Adrenal gland (tissue), 12 donors: Measurements from ENCODE around the gene COQ2. TPM values are rescaled to one million over a fixed set of nuclear protein-coding genes. Genes with fewer than 3 reads are reported as not detected.

Source experiments
- DNase-seq, 7 donors: peaks; one replicate each; pipeline ENCODE4 v3.0.0-alpha.2; 2019 to 2020
- H3K27ac ChIP-seq, 5 donors: fragments of 200-600 bp; sonication (generic) in 4 of 5; 1 replicate in 3 of 5; 2 replicates in 2 of 5; pipeline versions ENCODE4 v1.5.1 to v1.8.0; 2016 to 2020; ENCODE audit warnings: mild to moderate bottlenecking in 1 of 5
- H3K27me3 ChIP-seq: fragments of 200-600 bp; 2 replicates; pipeline ENCODE4 v1.8.0; 2021
- H3K36me3 ChIP-seq, 2 donors: fragments of 200-600 bp; replicated peaks in 1 of 2; 1 replicate in 1 of 2; 2 replicates in 1 of 2; pipeline versions ENCODE4 v1.5.1 to v1.8.0; 2018 to 2022
- H3K4me1 ChIP-seq, 2 donors: fragments of 200-600 bp; replicated peaks in 1 of 2; 1 replicate in 1 of 2; 2 replicates in 1 of 2; pipeline versions ENCODE4 v1.5.1 to v1.8.0; 2018 to 2021
- H3K4me3 ChIP-seq, 4 donors: fragments of 200-600 bp; sonication (generic) in 3 of 4; one replicate each; pipeline ENCODE4 v1.5.1; 2016 to 2018
- H3K9me3 ChIP-seq, 3 donors: fragments of 200-600 bp; sonication (generic) in 1 of 3; replicated peaks in 1 of 3; 1 replicate in 2 of 3; 2 replicates in 1 of 3; pipeline versions ENCODE4 v1.5.1 to v1.8.0; 2016 to 2021
- POLR2A ChIP-seq, 2 donors: fragments of 450-650 bp; IDR thresholded peaks; one replicate each; pipeline ENCODE4 v1.6.1; 2017; ENCODE audit warnings: antibody characterized with exemption in 2 of 2, mild to moderate bottlenecking in 2 of 2, moderate library complexity in 1 of 2
- WGBS, 4 donors: extraction: QIAGEN DNeasy Blood & Tissue Kit in 2 of 4; methylation state at CpG; one replicate each; pipeline versions ENCODE4 v1.1.5 to v1.1.7; 2013 to 2017; 5-methylcytosine and 5-hydroxymethylcytosine counted together
- intact Hi-C, 2 donors: fragments of 100-400 bp; cut with DNase I; formaldehyde crosslinking; loops; one replicate each; pipeline versions ENCODE4 v1.14.1 to v1.15.0; 2022 to 2023
- polyA plus RNA-seq, 3 donors: library from polyadenylated mRNA; stranded (reverse); fragments of 200-250 nt in 2 of 3; fragments of 350-450 nt in 1 of 3; fragmentation: Illumina TruSeq in 1 of 3; extraction: RNeasy Lipid Tissue Mini Kit (QIAGEN cat#74804) in 1 of 3; gene quantifications; one replicate each; pipeline ENCODE4 v1.2.3, GENCODE V29; 2013 to 2014
- total RNA-seq, 9 donors: library from RNA; depleted of rRNA in 4 of 9; stranded (reverse); fragments of >200 nt in 4 of 9; fragments of 120-200 nt in 1 of 9; fragmentation: NEBNext Ultra II Directional in 1 of 9; extraction: Animal tissue kit (Norgen Biotek cat#: 25700) in 1 of 9; gene quantifications; one replicate each; pipeline versions ENCODE4 v1.1.0 to v1.2.4, GENCODE V29; 2013 to 2023
- TF ChIP-seq, protein P1 (sequence below), 6 experiments: fragments of 450-650 bp in 4 of 6; fragments of 200-600 bp in 2 of 6; sonication (generic) in 1 of 6; IDR thresholded peaks; 1 replicate in 5 of 6; 2 replicates in 1 of 6; pipeline versions ENCODE4 v1.5.1 to v1.8.0; 2016 to 2021; ENCODE audit warnings: antibody characterized with exemption in 6 of 6, mild to moderate bottlenecking in 2 of 6, moderate library complexity in 1 of 6
- donor health status: healthy with polysubstance abuse.
- donor health status: Bipolar disorder and iron deficiency.
- donor health status: DM: yes; HTN: yes; CAD: no.
- donor health status: DM: no; HTN: no; CAD: no.
- donor health status: DM: no; HTN: no; CAD: no.
- donor health status: DM: yes; HTN: yes; CAD: no.

COQ2 gene
- total and polyA plus RNA-seq, 12 donors = 10.5 to 73.9 (median 30.9) TPM

DNA sequence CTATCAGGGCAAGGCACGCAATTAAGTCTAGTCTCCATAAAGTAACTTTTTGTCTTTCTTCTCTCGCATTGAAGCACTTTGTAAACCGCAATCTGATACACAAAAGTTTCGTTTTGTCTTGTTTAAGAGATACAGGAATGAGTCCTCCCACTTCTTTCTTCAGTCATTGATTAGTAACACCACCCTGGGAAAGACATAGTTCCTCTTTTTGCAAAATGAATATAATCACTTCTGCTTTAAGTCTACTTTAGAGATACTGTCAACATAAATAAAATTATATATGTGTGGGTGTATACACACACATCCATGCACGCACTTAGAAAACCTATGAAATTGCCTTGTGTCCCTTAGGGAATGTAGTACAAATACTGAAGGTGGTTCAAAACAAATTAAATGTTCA is 11.7 kb downstream of the COQ2 start:
- peaks cover 0 to 36% of the 10 kb centered on the region in 2 donors for H3K36me3 ChIP-seq
- intact Hi-C loops = no loop called here
- no peak for DNase-seq
- H3K4me3 ChIP-seq = no peak overlapping the region
- H3K27me3 ChIP-seq = no peaks in the 10 kb centered on the region
- TF ChIP-seq, protein P1, sequence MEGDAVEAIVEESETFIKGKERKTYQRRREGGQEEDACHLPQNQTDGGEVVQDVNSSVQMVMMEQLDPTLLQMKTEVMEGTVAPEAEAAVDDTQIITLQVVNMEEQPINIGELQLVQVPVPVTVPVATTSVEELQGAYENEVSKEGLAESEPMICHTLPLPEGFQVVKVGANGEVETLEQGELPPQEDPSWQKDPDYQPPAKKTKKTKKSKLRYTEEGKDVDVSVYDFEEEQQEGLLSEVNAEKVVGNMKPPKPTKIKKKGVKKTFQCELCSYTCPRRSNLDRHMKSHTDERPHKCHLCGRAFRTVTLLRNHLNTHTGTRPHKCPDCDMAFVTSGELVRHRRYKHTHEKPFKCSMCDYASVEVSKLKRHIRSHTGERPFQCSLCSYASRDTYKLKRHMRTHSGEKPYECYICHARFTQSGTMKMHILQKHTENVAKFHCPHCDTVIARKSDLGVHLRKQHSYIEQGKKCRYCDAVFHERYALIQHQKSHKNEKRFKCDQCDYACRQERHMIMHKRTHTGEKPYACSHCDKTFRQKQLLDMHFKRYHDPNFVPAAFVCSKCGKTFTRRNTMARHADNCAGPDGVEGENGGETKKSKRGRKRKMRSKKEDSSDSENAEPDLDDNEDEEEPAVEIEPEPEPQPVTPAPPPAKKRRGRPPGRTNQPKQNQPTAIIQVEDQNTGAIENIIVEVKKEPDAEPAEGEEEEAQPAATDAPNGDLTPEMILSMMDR (IDR thresholded peaks at IDR 0.05) = no peak
- TF ChIP-seq POLR2A (IDR thresholded peaks at IDR 0.05) = no peak
- H3K27ac ChIP-seq = no peak overlapping the region
- peaks cover 0 to 5% (median 0%) of the 10 kb centered on the region in 3 donors for H3K9me3 ChIP-seq
- 85 to 92% (median 89%) methylated on average over 5 of the region's 5 CpGs for WGBS, 4 donors
- peaks cover 0 to under 1% of the 10 kb centered on the region in 2 donors for H3K4me1 ChIP-seq

DNA sequence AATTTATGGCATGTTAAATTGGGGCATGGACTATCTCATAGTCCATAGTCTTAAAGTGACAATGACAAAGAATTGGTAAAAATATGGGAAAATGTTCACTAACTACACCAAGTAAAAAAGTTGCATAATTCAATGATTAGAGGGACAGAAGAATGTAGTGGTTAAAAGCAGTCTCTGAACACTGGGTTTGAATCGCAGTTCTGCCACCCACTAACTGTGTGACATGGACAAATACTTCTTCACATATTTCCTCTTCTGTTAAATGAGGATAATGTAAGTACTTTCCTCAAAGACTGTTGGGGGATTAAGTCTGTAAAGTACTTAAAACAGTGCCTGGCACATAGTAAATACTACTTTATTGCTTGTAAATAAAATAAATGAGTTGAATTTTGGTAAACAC is 15.3 kb downstream of the COQ2 start:
- intact Hi-C loops = no loop called here
- peaks cover 9 to 11% of the 10 kb centered on the region in 2 donors for H3K4me1 ChIP-seq
- TF ChIP-seq, protein P1 (IDR thresholded peaks at IDR 0.05) = no peak
- no peak for TF ChIP-seq POLR2A (IDR thresholded peaks at IDR 0.05)
- WGBS, 4 donors = 88 to 91% (median 90%) methylated on average over 1 of the region's 1 CpG
- H3K27ac ChIP-seq = no peak overlapping the region
- no peak overlapping the region for H3K4me3 ChIP-seq
- H3K9me3 ChIP-seq = peaks cover 0 to 5% (median 0%) of the 10 kb centered on the region in 3 donors
- DNase-seq = no peak
- no peaks in the 10 kb centered on the region for H3K27me3 ChIP-seq
- H3K36me3 ChIP-seq = peaks cover 0 to 36% of the 10 kb centered on the region in 2 donors

DNA sequence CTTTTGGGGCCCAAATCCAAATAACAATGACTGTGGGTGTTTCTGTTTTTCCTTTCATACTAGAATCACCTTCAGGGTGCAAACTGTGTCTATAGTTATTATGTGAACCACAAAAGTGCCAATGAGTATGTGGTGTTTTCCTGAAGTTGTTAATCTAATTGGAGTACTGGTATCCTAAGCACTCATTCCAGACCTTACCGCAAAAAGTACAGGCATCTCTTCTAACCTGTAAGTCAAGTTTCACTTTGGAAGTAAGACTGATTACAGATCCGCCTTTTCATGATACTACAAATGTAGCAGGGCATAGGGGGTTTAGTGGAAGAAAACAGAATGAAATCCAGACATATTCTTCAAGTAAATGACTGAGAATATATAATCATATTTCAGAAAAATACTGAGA is 16.1 kb downstream of the COQ2 start:
- Histone ChIP-seq H3K27me3 (no peaks in the 10 kb centered on the region), H3K36me3 (peaks cover 0 to 43% of the 10 kb centered on the region in 2 donors), H3K9me3 (peaks cover 0 to 5% (median 0%) of the 10 kb centered on the region in 3 donors), H3K27ac (no peak overlapping the region), H3K4me1 (peaks cover 9 to 11% of the 10 kb centered on the region in 2 donors), H3K4me3 (no peak overlapping the region)
- TF ChIP-seq, protein P1 (IDR thresholded peaks at IDR 0.05) = no peak
- TF ChIP-seq POLR2A (IDR thresholded peaks at IDR 0.05) = no peak
- intact Hi-C loops = no loop called here
- 48 to 94% (median 50%) methylated on average over 2 of the region's 2 CpGs for WGBS, 4 donors
- no peak for DNase-seq

DNA sequence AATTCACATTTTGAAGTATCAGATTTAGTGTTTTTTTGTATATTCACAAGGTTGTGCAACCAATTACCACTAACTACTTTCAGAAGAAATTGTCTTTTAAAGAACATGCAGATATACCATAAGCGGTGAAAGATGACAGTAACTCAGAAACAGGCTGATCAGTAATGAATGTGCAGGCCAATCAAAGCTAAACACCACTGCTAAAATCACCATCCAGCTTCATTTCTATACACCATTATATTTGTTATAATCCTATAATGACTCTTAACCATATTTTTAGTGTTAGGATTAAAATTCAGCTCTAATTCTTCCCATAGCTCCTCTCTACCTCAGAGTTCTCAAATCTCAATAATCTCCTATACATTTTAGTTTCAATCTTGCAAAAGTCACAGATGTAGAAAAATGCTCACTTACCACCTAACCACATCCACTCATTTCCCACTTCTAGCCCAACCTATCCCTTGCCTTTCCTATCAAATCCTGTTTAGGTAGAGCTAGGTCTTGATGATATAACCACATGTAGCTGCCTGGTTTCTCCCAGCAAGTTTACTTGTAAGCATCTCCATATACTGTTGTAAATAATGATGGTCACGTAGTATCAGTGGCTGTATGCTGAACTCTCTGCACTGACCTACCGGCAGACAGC is 16.6 kb downstream of the COQ2 start:
- no peak for TF ChIP-seq POLR2A (IDR thresholded peaks at IDR 0.05)
- TF ChIP-seq, protein P1 (IDR thresholded peaks at IDR 0.05) = no peak
- H3K27ac ChIP-seq = no peak overlapping the region
- peaks cover 0 to 5% (median 0%) of the 10 kb centered on the region in 3 donors for H3K9me3 ChIP-seq

More for the DNA sequence above, 16.6 kb downstream of the COQ2 start:
- no peak overlapping the region for H3K4me3 ChIP-seq
- 94 to 97% (median 97%) methylated on average over 3 of the region's 3 CpGs for WGBS, 4 donors
- intact Hi-C loops = no loop called here
- H3K36me3 ChIP-seq = peaks cover 0 to 43% of the 10 kb centered on the region in 2 donors
- no peaks in the 10 kb centered on the region for H3K27me3 ChIP-seq
- H3K4me1 ChIP-seq = peaks cover 9 to 11% of the 10 kb centered on the region in 2 donors
- no peak for DNase-seq
